Measurements from ENCODE around the gene SLC2A11.

The SLC2A11 gene

GRCh38 chr22:23922921-23923320, 65.2 kb downstream of the SLC2A11 start:
- DNase-seq (ENCODE audit: low read depth): no peak
- TF ChIP-seq CTCF (IDR thresholded peaks at IDR 0.05; ENCODE audit: low read depth, low read length, missing control alignments): no peak
- no peak overlapping the region for H3K4me3 ChIP-seq (ENCODE audit: low read depth, low read length)

- no peak for TF ChIP-seq CTCF (IDR thresholded peaks at IDR 0.05; ENCODE audit: low read depth, low read length, missing control alignments)
- no peak overlapping the region for H3K4me3 ChIP-seq (ENCODE audit: low read depth, low read length)
- no peak for DNase-seq (ENCODE audit: low read depth)
Measured at GRCh38 chr22:23925020-23925606, 67.4 kb downstream of the SLC2A11 start.

GRCh38 chr22:23926561-23926960, 68.9 kb downstream of the SLC2A11 start:
- H3K4me3 ChIP-seq (ENCODE audit: low read depth, low read length): no peak overlapping the region
- no peak for TF ChIP-seq CTCF (IDR thresholded peaks at IDR 0.05; ENCODE audit: low read depth, low read length, missing control alignments)
- DNase-seq (ENCODE audit: low read depth): no peak
